Tibial artery (tissue), 4 donors: ENCODE data around the gene THSD1.

ENCODE experiments used
- DNase-seq, 2 donors: peaks; one replicate each; pipeline ENCODE4 v3.0.0-alpha.2; 2019
- H3K27ac ChIP-seq, 2 donors: fragments of 200-600 bp; sonication (generic) in 1 of 2; 1 replicate in 1 of 2; 2 replicates in 1 of 2; pipeline ENCODE4 v1.5.1; 2018 to 2019; ENCODE audit warnings: mild to moderate bottlenecking in 1 of 2
- H3K27me3 ChIP-seq, 2 donors: fragments of 200-600 bp; sonication (generic) in 1 of 2; one replicate each; pipeline versions ENCODE4 v1.5.1 to v1.6.0; 2016 to 2019
- H3K36me3 ChIP-seq, 3 donors: fragments of 200-600 bp; sonication (generic) in 2 of 3; one replicate each; pipeline ENCODE4 v1.5.1; 2016 to 2019; ENCODE audit warnings: mild to moderate bottlenecking in 2 of 3
- H3K4me1 ChIP-seq, 4 donors: fragments of 200-600 bp; sonication (generic) in 2 of 4; 1 replicate in 3 of 4; 2 replicates in 1 of 4; pipeline ENCODE4 v1.5.1; 2016 to 2019
- H3K4me3 ChIP-seq, 2 donors: fragments of 200-600 bp; sonication (generic) in 1 of 2; 1 replicate in 1 of 2; 2 replicates in 1 of 2; pipeline ENCODE4 v1.5.1; 2018 to 2019; ENCODE audit warnings: mild to moderate bottlenecking in 2 of 2
- H3K9me3 ChIP-seq, 3 donors: fragments of 200-600 bp; sonication (generic) in 1 of 3; one replicate each; pipeline ENCODE4 v1.5.1; 2016 to 2019
- CTCF ChIP-seq, 2 experiments: fragments of 200-600 bp in 1 of 2; fragments of 450-650 bp in 1 of 2; IDR thresholded peaks; one replicate each; pipeline ENCODE4 v1.5.1; 2017 to 2019; ENCODE audit warnings: antibody characterized with exemption in 2 of 2, mild to moderate bottlenecking in 1 of 2, moderate library complexity in 1 of 2
- intact Hi-C: fragments of 100-400 bp; cut with DNase I; formaldehyde crosslinking; loops from one replicate; pipeline ENCODE4 v1.15.0; 2023; ENCODE audit warnings: low total_unique reads

THSD1 gene

GRCh38 chr13:52452470-52452869 lies 46.5 kb upstream of the THSD1 start:
- Histone ChIP-seq H3K27ac (no peak overlapping the region), H3K4me3 (no peak overlapping the region), H3K4me1 (peaks cover 0 to 38% (median 21%) of the 10 kb centered on the region in 4 donors), H3K36me3 (no peaks in the 10 kb centered on the region), H3K9me3 (no peaks in the 10 kb centered on the region), H3K27me3 (no peaks in the 10 kb centered on the region)
- TF ChIP-seq CTCF (IDR thresholded peaks at IDR 0.05) = no peak
- no peak for DNase-seq
- intact Hi-C loops = loop anchor here (5.0 to 10.0 kb wide), 2 partner anchors 440 to 648 kb away; partner anchors contain the start of genes ALG11, ATP7B and DHRS12

GRCh38 chr13:52451135-52451804 lies 45.3 kb upstream of the THSD1 start:
- Histone ChIP-seq H3K9me3 (no peaks in the 10 kb centered on the region), H3K4me3 (peak overlapping the region in 1 of 2 donors; percentile 70), H3K27ac (peak overlapping the region; percentile 10 to 16), H3K4me1 (peaks cover 0 to 40% (median 20%) of the 10 kb centered on the region in 4 donors), H3K36me3 (no peaks in the 10 kb centered on the region), H3K27me3 (no peaks in the 10 kb centered on the region)
- intact Hi-C loops = loop anchor here (5.0 to 10.0 kb wide), 2 partner anchors 439 to 646 kb away; partner anchors contain the start of genes ALG11, ATP7B and DHRS12
- no peak for TF ChIP-seq CTCF (IDR thresholded peaks at IDR 0.05)
- no peak for DNase-seq

- Histone ChIP-seq H3K36me3 (no peaks in the 10 kb centered on the region), H3K27me3 (no peaks in the 10 kb centered on the region), H3K4me1 (peaks cover 0 to 34% (median 19%) of the 10 kb centered on the region in 4 donors), H3K4me3 (peak overlapping the region in 1 of 2 donors; percentile 70), H3K9me3 (no peaks in the 10 kb centered on the region), H3K27ac (peak overlapping the region; percentile 10 to 16)
- DNase-seq = no peak
- TF ChIP-seq CTCF (IDR thresholded peaks at IDR 0.05) = no peak
- intact Hi-C loops = loop anchor here (5.0 to 10.0 kb wide), 2 partner anchors 438 to 646 kb away; partner anchors contain the start of genes ALG11, ATP7B and DHRS12
Measured at GRCh38 chr13:52450793-52451116, 44.8 kb upstream of the THSD1 start.

- peak within 1 kb of the TSS; percentile 69 to 70 for H3K4me3 ChIP-seq
- peaks cover 0 to 34% (median 19%) of the 10 kb centered on the region in 4 donors for H3K4me1 ChIP-seq
- peak; percentile 99 to 100 for TF ChIP-seq CTCF (IDR thresholded peaks at IDR 0.05)
- H3K27ac ChIP-seq = peak within 1 kb of the TSS; percentile 82 to 88
- H3K36me3 ChIP-seq = peaks cover 0 to 2% (median 0%) of the 10 kb centered on the region in 3 donors
- DNase-seq = peak; percentile 92 to 97
- H3K27me3 ChIP-seq = no peaks in the 10 kb centered on the region
- no peaks in the 10 kb centered on the region for H3K9me3 ChIP-seq
- intact Hi-C loops = loop anchor here (5.0 to 10.0 kb wide), 2 partner anchors 438 to 645 kb away; partner anchors contain the start of genes ALG11, ATP7B and DHRS12
Measured at GRCh38 chr13:52450012-52450792, 44.2 kb upstream of the THSD1 start, which contains the start of gene VPS36. Gene VPS36, minus strand, starts transcription at chr13:52450634. Its CDS starts 40 bp downstream, at chr13:52450594.

- Histone ChIP-seq H3K27ac (peak overlapping the region; percentile 82 to 88), H3K4me3 (peak overlapping the region; percentile 69 to 70), H3K27me3 (no peaks in the 10 kb centered on the region), H3K36me3 (peaks cover 0 to 6% (median 0%) of the 10 kb centered on the region in 3 donors), H3K9me3 (no peaks in the 10 kb centered on the region), H3K4me1 (peaks cover 0 to 33% (median 18%) of the 10 kb centered on the region in 4 donors)
- TF ChIP-seq CTCF (IDR thresholded peaks at IDR 0.05) = no peak
- no peak for DNase-seq
- intact Hi-C loops = loop anchor here (5.0 to 10.0 kb wide), 2 partner anchors 437 to 645 kb away; partner anchors contain the start of genes ALG11, ATP7B and DHRS12
Measured at GRCh38 chr13:52449331-52450011, 43.5 kb upstream of the THSD1 start.
